Trophoblast cell (in vitro differentiated cells and primary cell): ENCODE measurements around the gene SRD5A1.

ENCODE experiments used
- DNase-seq, 2 donors: peaks; one replicate each; pipeline ENCODE4 v3.0.0-alpha.2; 2016
- H2AFZ ChIP-seq: 2 replicates; pipeline ENCODE4 v1.6.1; 2013; ENCODE audit warnings: low read length, moderate library complexity, mild to moderate bottlenecking; ENCODE audit not compliant: insufficient read depth, poor library complexity
- H2AK5ac ChIP-seq: 2 replicates; pipeline ENCODE4 v1.6.1; 2013; ENCODE audit warnings: mild to moderate bottlenecking, low read length
- H2BK120ac ChIP-seq: 2 replicates; pipeline ENCODE4 v1.6.1; 2013; ENCODE audit warnings: low read length, mild to moderate bottlenecking, moderate library complexity; ENCODE audit not compliant: insufficient read depth, poor library complexity
- H2BK12ac ChIP-seq: 2 replicates; pipeline ENCODE4 v1.6.1; 2013; ENCODE audit warnings: mild to moderate bottlenecking, low read length, moderate library complexity
- H2BK5ac ChIP-seq: 2 replicates; pipeline ENCODE4 v1.6.1; 2013; ENCODE audit warnings: low read length, low read depth, moderate library complexity, mild to moderate bottlenecking; ENCODE audit not compliant: poor library complexity
- H3K14ac ChIP-seq: 2 replicates; pipeline ENCODE4 v1.6.1; 2013; ENCODE audit warnings: mild to moderate bottlenecking, low read length
- H3K18ac ChIP-seq: 2 replicates; pipeline ENCODE4 v1.6.1; 2013; ENCODE audit warnings: mild to moderate bottlenecking, low read length
- H3K23ac ChIP-seq: 2 replicates; pipeline ENCODE4 v1.6.1; 2013; ENCODE audit warnings: low read length
- H3K27ac ChIP-seq: 2 replicates; pipeline ENCODE4 v1.5.1; 2013; ENCODE audit warnings: low read depth, mild to moderate bottlenecking, inconsistent platforms, low read length, moderate library complexity
- H3K27me3 ChIP-seq: 2 replicates; pipeline ENCODE4 v1.6.1; 2013; ENCODE audit warnings: inconsistent platforms, mild to moderate bottlenecking, low read length, moderate library complexity; ENCODE audit not compliant: insufficient read depth
- H3K36me3 ChIP-seq, 2 experiments: 1 replicate in 1 of 2; 2 replicates in 1 of 2; pipeline ENCODE4 v1.6.1; 2013; ENCODE audit warnings: low read length in 2 of 2, mild to moderate bottlenecking in 2 of 2, moderate library complexity in 1 of 2; ENCODE audit not compliant: insufficient read depth in 2 of 2, control insufficient read depth in 1 of 2
- H3K4ac ChIP-seq: 2 replicates; pipeline ENCODE4 v1.6.1; 2013; ENCODE audit warnings: low read depth, mild to moderate bottlenecking, low read length, moderate library complexity
- H3K4me1 ChIP-seq, 2 experiments: 1 replicate in 1 of 2; 2 replicates in 1 of 2; pipeline ENCODE4 v1.6.1; 2013; ENCODE audit warnings: low read length in 2 of 2, mild to moderate bottlenecking in 2 of 2, moderate library complexity in 1 of 2; ENCODE audit not compliant: insufficient read depth in 2 of 2, control insufficient read depth in 1 of 2
- H3K4me2 ChIP-seq: 2 replicates; pipeline ENCODE4 v1.6.1; 2013; ENCODE audit warnings: inconsistent platforms, mild to moderate bottlenecking, low read length, moderate library complexity
- H3K4me3 ChIP-seq: 2 replicates; pipeline ENCODE4 v1.5.1; 2013; ENCODE audit warnings: mild to moderate bottlenecking, low read depth, low read length, inconsistent platforms
- H3K79me1 ChIP-seq: one replicate; pipeline ENCODE4 v1.6.1; 2013; ENCODE audit warnings: low read length
- H3K79me2 ChIP-seq: 2 replicates; pipeline ENCODE4 v1.6.1; 2013; ENCODE audit warnings: low read length, mild to moderate bottlenecking; ENCODE audit not compliant: control insufficient read depth, insufficient read depth, poor library complexity
- H3K9ac ChIP-seq: 2 replicates; pipeline ENCODE4 v1.6.1; 2013; ENCODE audit warnings: mild to moderate bottlenecking, low read length
- H3K9me3 ChIP-seq: 2 replicates; pipeline ENCODE4 v1.6.1; 2013; ENCODE audit warnings: low read depth, mild to moderate bottlenecking, control low read depth, inconsistent platforms, low read length; ENCODE audit not compliant: insufficient read depth
- H4K12ac ChIP-seq: 2 replicates; pipeline ENCODE4 v1.6.1; 2013; ENCODE audit warnings: low read depth, mild to moderate bottlenecking, low read length, moderate library complexity
- H4K8ac ChIP-seq: 2 replicates; pipeline ENCODE4 v1.6.1; 2013; ENCODE audit warnings: low read depth, mild to moderate bottlenecking, low read length, moderate library complexity
- H4K91ac ChIP-seq: one replicate; pipeline ENCODE4 v1.6.1; 2013; ENCODE audit warnings: low read depth, mild to moderate bottlenecking, low read length, moderate library complexity
- WGBS: extraction: QIAGEN DNeasy Blood & Tissue Kit; methylation state at CpG from one replicate; pipeline ENCODE4 v1.1.7; 2013; ENCODE audit warnings: missing lambda C conversion rate; ENCODE audit not compliant: insufficient read length, insufficient coverage; ENCODE audit errors: extremely low coverage; 5-methylcytosine and 5-hydroxymethylcytosine counted together

Gene SRD5A1

DNA sequence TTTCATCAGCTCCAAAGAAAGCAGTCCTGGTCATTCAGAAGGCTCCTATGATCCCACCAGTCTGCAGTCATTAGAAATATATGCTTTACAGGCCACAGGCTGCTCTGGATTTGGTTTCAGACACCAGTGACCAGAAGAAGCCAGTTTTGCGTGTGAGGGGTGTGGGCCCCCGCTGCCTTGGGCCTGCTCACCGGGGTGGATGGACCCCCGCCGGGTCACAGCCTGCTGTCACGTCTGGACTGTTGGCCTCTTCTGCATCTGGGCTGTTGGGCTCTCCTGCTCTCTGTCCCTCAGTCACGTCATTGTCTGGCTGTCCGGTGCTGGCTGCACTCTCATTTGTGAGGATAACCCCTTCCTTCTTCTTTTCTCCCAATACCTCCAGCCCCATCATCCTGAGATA lies 33.5 kb upstream of the SRD5A1 start:
- Histone ChIP-seq H2BK120ac (no peak overlapping the region), H3K27me3 (no peaks in the 10 kb centered on the region), H2BK12ac (no peak overlapping the region), H3K36me3 (peaks cover 44 to 54% of the 10 kb centered on the region in 2 experiments), H4K8ac (no peak overlapping the region), H4K12ac (peak overlapping the region; percentile 16), H3K79me2 (no peaks in the 10 kb centered on the region), H4K91ac (no peak overlapping the region), H3K23ac (no peak overlapping the region), H2BK5ac (no peak overlapping the region), H2AFZ (no peak overlapping the region), H3K79me1 (no peaks in the 10 kb centered on the region), H3K9me3 (peaks cover 4% of the 10 kb centered on the region), H3K18ac (no peak overlapping the region), H3K4me3 (no peak overlapping the region), H3K14ac (no peak overlapping the region), H2AK5ac (no peak overlapping the region), H3K4ac (no peak overlapping the region), H3K4me2 (no peak overlapping the region), H3K4me1 (no peaks in the 10 kb centered on the region), H3K27ac (no peak overlapping the region), H3K9ac (no peak overlapping the region)
- no peak for DNase-seq
- WGBS: no CpG with 5 or more reads among the region's 8 CpGs

DNA sequence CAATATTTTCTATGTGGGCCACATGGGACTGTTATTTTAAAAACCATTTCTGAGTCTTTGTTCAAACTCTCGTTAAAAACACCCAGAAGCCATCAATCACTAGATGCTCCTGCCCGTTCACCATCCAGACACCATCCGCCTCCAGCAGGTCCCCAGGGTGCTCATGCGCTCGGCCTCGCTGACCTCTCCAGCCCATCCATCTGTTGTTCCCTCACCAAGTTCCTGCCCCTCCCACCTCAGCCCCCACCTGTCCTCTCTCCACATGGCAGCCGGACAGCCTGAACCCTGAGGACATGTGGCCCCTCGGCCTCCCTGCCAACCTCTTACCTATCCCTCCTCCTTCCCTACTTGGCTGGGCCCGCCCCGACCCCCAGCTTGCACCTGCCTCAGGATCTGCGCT lies 32.0 kb upstream of the SRD5A1 start:
- Histone ChIP-seq H3K4me3 (no peak overlapping the region), H2BK5ac (no peak overlapping the region)

DNA sequence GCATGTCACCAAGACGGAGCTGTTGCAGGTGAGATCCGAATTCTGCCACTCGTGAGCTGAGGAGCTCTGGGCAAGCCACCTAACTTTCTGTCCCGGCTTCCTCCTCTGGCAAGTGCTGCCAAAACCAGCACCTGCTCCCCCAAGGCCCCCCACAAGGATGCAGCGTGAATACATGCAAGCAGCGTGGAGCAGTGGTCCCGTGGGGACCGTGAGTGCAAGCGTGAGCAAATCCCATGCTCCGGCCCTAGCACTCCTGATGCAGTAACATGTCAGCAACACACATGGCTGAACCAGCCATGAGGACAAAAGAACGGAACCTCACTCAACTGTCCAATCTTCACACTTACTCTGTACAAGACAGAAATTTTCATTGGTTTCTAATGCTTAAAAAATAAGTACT lies 31.4 kb upstream of the SRD5A1 start:
- Histone ChIP-seq H3K14ac (no peak overlapping the region), H3K4me1 (no peaks in the 10 kb centered on the region), H3K4ac (no peak overlapping the region), H3K9ac (no peak overlapping the region), H2BK120ac (no peak overlapping the region), H3K23ac (no peak overlapping the region), H2BK12ac (no peak overlapping the region), H2AK5ac (no peak overlapping the region), H4K8ac (no peak overlapping the region), H4K91ac (no peak overlapping the region), H3K18ac (no peak overlapping the region), H2AFZ (no peak overlapping the region), H3K9me3 (peaks cover 4% of the 10 kb centered on the region), H3K4me3 (no peak overlapping the region), H4K12ac (no peak overlapping the region), H3K27me3 (no peaks in the 10 kb centered on the region), H3K4me2 (no peak overlapping the region), H3K79me2 (no peaks in the 10 kb centered on the region), H3K36me3 (peaks cover 46 to 66% of the 10 kb centered on the region in 2 experiments), H3K79me1 (no peaks in the 10 kb centered on the region), H3K27ac (no peak overlapping the region), H2BK5ac (no peak overlapping the region)
- DNase-seq: no peak
- no CpG with 5 or more reads among the region's 11 CpGs for WGBS

More for the DNA sequence above, 32.0 kb upstream of the SRD5A1 start:
- H3K36me3 ChIP-seq: peaks cover 46 to 65% of the 10 kb centered on the region in 2 experiments
- H2BK12ac ChIP-seq: no peak overlapping the region
- H3K79me2 ChIP-seq: no peaks in the 10 kb centered on the region
- no peak overlapping the region for H3K14ac ChIP-seq
- DNase-seq: no peak
- H3K18ac ChIP-seq: no peak overlapping the region
- H4K12ac ChIP-seq: no peak overlapping the region
- H3K9me3 ChIP-seq: peaks cover 4% of the 10 kb centered on the region
- no peaks in the 10 kb centered on the region for H3K79me1 ChIP-seq
- WGBS: no CpG with 5 or more reads among the region's 11 CpGs
- H3K27ac ChIP-seq: no peak overlapping the region
- H3K4me1 ChIP-seq: no peaks in the 10 kb centered on the region
- no peak overlapping the region for H3K4me2 ChIP-seq
- H3K23ac ChIP-seq: no peak overlapping the region
- H4K91ac ChIP-seq: no peak overlapping the region
- no peak overlapping the region for H3K9ac ChIP-seq
- H2AK5ac ChIP-seq: no peak overlapping the region
- no peaks in the 10 kb centered on the region for H3K27me3 ChIP-seq
- H3K4ac ChIP-seq: no peak overlapping the region
- no peak overlapping the region for H4K8ac ChIP-seq
- H2BK120ac ChIP-seq: no peak overlapping the region
- H2AFZ ChIP-seq: no peak overlapping the region

DNA sequence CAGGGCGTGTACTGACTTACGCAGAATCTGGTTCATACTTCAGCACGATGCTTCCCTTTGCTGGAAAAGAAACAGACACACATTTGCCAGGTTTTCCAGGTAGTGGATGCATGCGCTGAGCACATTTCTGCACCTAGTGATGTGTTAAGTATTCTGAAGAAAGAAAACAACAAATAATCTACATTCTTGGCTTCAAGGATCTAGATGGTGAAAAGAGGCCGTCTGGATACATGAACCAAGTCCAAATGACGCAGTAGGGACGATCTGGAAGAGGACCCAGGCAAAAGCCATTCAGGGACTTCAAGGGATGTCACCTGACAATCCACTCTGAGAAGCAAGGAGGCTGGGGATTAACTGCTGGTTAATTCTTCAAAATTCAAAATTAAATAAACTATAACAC lies 30.8 kb upstream of the SRD5A1 start:
- no peak overlapping the region for H3K4me2 ChIP-seq
- no peak for DNase-seq
- no peaks in the 10 kb centered on the region for H3K79me1 ChIP-seq
- no peak overlapping the region for H2AK5ac ChIP-seq
- no peak overlapping the region for H2BK12ac ChIP-seq
- H4K12ac ChIP-seq: no peak overlapping the region
- no peak overlapping the region for H3K23ac ChIP-seq
- H3K18ac ChIP-seq: no peak overlapping the region
- no peak overlapping the region for H2BK120ac ChIP-seq
- no peaks in the 10 kb centered on the region for H3K27me3 ChIP-seq
- H3K4me3 ChIP-seq: no peak overlapping the region
- no peak overlapping the region for H4K8ac ChIP-seq
- no peaks in the 10 kb centered on the region for H3K79me2 ChIP-seq
- no peak overlapping the region for H3K14ac ChIP-seq
- H3K27ac ChIP-seq: no peak overlapping the region
- H3K36me3 ChIP-seq: peaks cover 48 to 69% of the 10 kb centered on the region in 2 experiments
- H3K4me1 ChIP-seq: no peaks in the 10 kb centered on the region
- H2AFZ ChIP-seq: no peak overlapping the region
- peaks cover 4% of the 10 kb centered on the region for H3K9me3 ChIP-seq
- H4K91ac ChIP-seq: no peak overlapping the region
- H3K9ac ChIP-seq: no peak overlapping the region
- no peak overlapping the region for H3K4ac ChIP-seq
- WGBS: no CpG with 5 or more reads among the region's 7 CpGs
- no peak overlapping the region for H2BK5ac ChIP-seq
